ENCODE data around the gene STOM.

DNA sequence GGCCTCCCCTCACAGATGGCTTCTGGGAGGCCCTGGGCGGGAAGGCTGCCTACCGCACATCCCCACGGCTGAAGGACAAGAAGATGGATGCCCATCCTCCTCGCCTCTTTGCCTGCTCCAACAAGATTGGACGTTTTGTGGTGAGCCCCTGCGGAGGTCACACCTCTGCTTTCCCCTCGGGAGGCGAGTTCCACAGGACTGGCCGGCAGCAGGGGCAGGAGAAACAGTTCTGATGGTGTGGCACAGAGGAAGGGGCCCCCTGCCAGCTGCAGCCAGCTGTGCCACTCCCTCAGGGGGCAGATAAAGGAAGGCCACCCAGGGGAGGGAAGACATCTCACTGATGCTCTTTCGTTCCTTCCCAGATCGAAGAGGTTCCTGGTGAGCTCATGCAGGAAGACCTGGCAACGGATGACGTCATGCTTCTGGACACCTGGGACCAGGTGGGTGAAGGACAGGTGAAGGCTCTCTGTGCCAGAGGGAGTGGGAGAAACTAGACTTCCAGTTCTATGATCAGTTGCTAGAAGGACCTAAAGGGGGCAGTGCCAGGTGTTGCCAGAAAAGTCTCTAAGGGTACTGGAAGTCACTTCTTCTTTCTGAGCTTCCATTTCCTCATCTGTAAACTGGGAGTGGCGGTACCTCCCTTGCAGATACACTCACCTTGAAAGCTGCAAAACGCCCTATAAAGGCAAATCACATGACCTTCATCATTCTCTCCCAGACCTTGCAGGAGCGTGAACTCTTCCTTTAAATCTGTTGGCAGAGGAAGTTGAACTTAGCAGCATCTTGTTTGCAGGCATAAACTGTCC, 41.0 kb downstream of the STOM start:
- TF ChIP-seq, protein P1, sequence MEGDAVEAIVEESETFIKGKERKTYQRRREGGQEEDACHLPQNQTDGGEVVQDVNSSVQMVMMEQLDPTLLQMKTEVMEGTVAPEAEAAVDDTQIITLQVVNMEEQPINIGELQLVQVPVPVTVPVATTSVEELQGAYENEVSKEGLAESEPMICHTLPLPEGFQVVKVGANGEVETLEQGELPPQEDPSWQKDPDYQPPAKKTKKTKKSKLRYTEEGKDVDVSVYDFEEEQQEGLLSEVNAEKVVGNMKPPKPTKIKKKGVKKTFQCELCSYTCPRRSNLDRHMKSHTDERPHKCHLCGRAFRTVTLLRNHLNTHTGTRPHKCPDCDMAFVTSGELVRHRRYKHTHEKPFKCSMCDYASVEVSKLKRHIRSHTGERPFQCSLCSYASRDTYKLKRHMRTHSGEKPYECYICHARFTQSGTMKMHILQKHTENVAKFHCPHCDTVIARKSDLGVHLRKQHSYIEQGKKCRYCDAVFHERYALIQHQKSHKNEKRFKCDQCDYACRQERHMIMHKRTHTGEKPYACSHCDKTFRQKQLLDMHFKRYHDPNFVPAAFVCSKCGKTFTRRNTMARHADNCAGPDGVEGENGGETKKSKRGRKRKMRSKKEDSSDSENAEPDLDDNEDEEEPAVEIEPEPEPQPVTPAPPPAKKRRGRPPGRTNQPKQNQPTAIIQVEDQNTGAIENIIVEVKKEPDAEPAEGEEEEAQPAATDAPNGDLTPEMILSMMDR (IDR thresholded peaks at IDR 0.05), result no peak
- no peak for TF ChIP-seq POLR2A (IDR thresholded peaks at IDR 0.05)
